Measurements from ENCODE around the gene CCDC14.

- TF ChIP-seq POLR2A (IDR thresholded peaks at IDR 0.05; ENCODE audit: low read depth, low read length) (no peak), POLR2AphosphoS5 (IDR thresholded peaks at IDR 0.05; ENCODE audit: low read depth, low read length) (no peak), TAF1 (IDR thresholded peaks at IDR 0.05; ENCODE audit: low read depth, low read length) (no peak)
Observed at GRCh38 chr3:123881771-123882170, 79.3 kb downstream of the CCDC14 start.

All from GM12891 (cell line).